ENCODE data around the gene FLYWCH1.

FLYWCH1 gene

GRCh38 chr16:2879854-2880508 is 31.8 kb upstream of the FLYWCH1 start:
- ATAC-seq = no peak
- TF ChIP-seq PPARA (CRISPR knock-in tag; IDR thresholded peaks at IDR 0.05; ENCODE audit: borderline replicate concordance) (no peak), TOX (CRISPR knock-in tag; IDR thresholded peaks at IDR 0.05; ENCODE audit: borderline replicate concordance) (no peak), ZNF8 (CRISPR knock-in tag; IDR thresholded peaks at IDR 0.05) (no peak), TCF4 (CRISPR knock-in tag; IDR thresholded peaks at IDR 0.05; ENCODE audit: borderline replicate concordance) (no peak), TSHZ2 (CRISPR knock-in tag; IDR thresholded peaks at IDR 0.05) (no peak), ARNTL (CRISPR knock-in tag; IDR thresholded peaks at IDR 0.05; ENCODE audit: borderline replicate concordance, low read depth) (no peak), RARB (CRISPR knock-in tag; IDR thresholded peaks at IDR 0.05) (no peak), GLIS3 (CRISPR knock-in tag; IDR thresholded peaks at IDR 0.05) (no peak), ZNF565 (CRISPR knock-in tag; conservative IDR thresholded peaks at IDR 0.05; ENCODE audit: low read depth) (no peak), SNAI2 (CRISPR knock-in tag; IDR thresholded peaks at IDR 0.05) (no peak), POU6F1 (CRISPR knock-in tag; IDR thresholded peaks at IDR 0.05; ENCODE audit: borderline replicate concordance, low read depth) (no peak), CSDC2 (CRISPR knock-in tag; IDR thresholded peaks at IDR 0.05) (no peak), ZC3H10 (CRISPR knock-in tag; IDR thresholded peaks at IDR 0.05) (no peak), ZFP30 (CRISPR knock-in tag; IDR thresholded peaks at IDR 0.05) (no peak), ZFP3 (CRISPR knock-in tag; IDR thresholded peaks at IDR 0.05) (no peak)
- TF ChIP-seq, protein P1, sequence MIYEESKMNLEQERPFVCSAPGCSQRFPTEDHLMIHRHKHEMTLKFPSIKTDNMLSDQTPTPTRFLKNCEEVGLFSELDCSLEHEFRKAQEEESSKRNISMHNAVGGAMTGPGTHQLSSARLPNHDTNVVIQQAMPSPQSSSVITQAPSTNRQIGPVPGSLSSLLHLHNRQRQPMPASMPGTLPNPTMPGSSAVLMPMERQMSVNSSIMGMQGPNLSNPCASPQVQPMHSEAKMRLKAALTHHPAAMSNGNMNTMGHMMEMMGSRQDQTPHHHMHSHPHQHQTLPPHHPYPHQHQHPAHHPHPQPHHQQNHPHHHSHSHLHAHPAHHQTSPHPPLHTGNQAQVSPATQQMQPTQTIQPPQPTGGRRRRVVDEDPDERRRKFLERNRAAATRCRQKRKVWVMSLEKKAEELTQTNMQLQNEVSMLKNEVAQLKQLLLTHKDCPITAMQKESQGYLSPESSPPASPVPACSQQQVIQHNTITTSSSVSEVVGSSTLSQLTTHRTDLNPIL (CRISPR knock-in tag; IDR thresholded peaks at IDR 0.05; ENCODE audit: low read depth) = no peak

GRCh38 chr16:2881783-2882649 is 29.7 kb upstream of the FLYWCH1 start:
- ATAC-seq = peak; percentile 43
- TF ChIP-seq TOX (CRISPR knock-in tag; IDR thresholded peaks at IDR 0.05; ENCODE audit: borderline replicate concordance) (no peak), ZFP30 (CRISPR knock-in tag; IDR thresholded peaks at IDR 0.05) (no peak), ZFP3 (CRISPR knock-in tag; IDR thresholded peaks at IDR 0.05) (no peak), ZNF70 (CRISPR knock-in tag; IDR thresholded peaks at IDR 0.05) (no peak), TCF4 (CRISPR knock-in tag; IDR thresholded peaks at IDR 0.05; ENCODE audit: borderline replicate concordance) (no peak), CSRNP3 (CRISPR knock-in tag; IDR thresholded peaks at IDR 0.05) (no peak)
- TF ChIP-seq, protein P2, sequence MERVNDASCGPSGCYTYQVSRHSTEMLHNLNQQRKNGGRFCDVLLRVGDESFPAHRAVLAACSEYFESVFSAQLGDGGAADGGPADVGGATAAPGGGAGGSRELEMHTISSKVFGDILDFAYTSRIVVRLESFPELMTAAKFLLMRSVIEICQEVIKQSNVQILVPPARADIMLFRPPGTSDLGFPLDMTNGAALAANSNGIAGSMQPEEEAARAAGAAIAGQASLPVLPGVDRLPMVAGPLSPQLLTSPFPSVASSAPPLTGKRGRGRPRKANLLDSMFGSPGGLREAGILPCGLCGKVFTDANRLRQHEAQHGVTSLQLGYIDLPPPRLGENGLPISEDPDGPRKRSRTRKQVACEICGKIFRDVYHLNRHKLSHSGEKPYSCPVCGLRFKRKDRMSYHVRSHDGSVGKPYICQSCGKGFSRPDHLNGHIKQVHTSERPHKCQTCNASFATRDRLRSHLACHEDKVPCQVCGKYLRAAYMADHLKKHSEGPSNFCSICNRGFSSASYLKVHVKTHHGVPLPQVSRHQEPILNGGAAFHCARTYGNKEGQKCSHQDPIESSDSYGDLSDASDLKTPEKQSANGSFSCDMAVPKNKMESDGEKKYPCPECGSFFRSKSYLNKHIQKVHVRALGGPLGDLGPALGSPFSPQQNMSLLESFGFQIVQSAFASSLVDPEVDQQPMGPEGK (CRISPR knock-in tag; IDR thresholded peaks at IDR 0.05; ENCODE audit: borderline replicate concordance) = no peak
